ENCODE measurements around the gene SORCS1.

SORCS1 gene

GRCh38 chr10:107118866-107119265 lies 45.6 kb downstream of the SORCS1 start:
- no peak overlapping the region for H3K4me3 ChIP-seq (ENCODE audit: insufficient read depth, low read length, poor library complexity, severe bottlenecking)
- no peak overlapping the region for H2AFZ ChIP-seq (ENCODE audit: low read depth, low read length, severe bottlenecking)
- H3K27ac ChIP-seq (ENCODE audit: low read depth, low read length), result no peak overlapping the region
- H3K9me2 ChIP-seq (replicated peaks; ENCODE audit: insufficient read depth, low read length), result no peaks in the 10 kb centered on the region
- no peaks in the 10 kb centered on the region for H3K79me2 ChIP-seq (ENCODE audit: insufficient read depth, low read length)
- H3K4me2 ChIP-seq (ENCODE audit: low read depth, low read length, poor library complexity, severe bottlenecking), result no peak overlapping the region
- no peaks in the 10 kb centered on the region for H3K9me3 ChIP-seq (ENCODE audit: insufficient read depth, low read length)
- H3F3A ChIP-seq (ENCODE audit: insufficient read depth), result no peaks in the 10 kb centered on the region
- no peak for TF ChIP-seq EZH2phosphoT487 (conservative IDR thresholded peaks at IDR 0.05; ENCODE audit: low read length)
- TF ChIP-seq CTCF (IDR thresholded peaks at IDR 0.05; ENCODE audit: insufficient read depth, low read length, poor library complexity, severe bottlenecking), result no peak
- H4K20me1 ChIP-seq (ENCODE audit: low read depth, low read length), result no peaks in the 10 kb centered on the region
- H3K27me3 ChIP-seq (ENCODE audit: low read length), result no peaks in the 10 kb centered on the region
- no peaks in the 10 kb centered on the region for H3K36me3 ChIP-seq (ENCODE audit: low read length)
- H3K9ac ChIP-seq (ENCODE audit: low read length), result no peak overlapping the region

DNA sequence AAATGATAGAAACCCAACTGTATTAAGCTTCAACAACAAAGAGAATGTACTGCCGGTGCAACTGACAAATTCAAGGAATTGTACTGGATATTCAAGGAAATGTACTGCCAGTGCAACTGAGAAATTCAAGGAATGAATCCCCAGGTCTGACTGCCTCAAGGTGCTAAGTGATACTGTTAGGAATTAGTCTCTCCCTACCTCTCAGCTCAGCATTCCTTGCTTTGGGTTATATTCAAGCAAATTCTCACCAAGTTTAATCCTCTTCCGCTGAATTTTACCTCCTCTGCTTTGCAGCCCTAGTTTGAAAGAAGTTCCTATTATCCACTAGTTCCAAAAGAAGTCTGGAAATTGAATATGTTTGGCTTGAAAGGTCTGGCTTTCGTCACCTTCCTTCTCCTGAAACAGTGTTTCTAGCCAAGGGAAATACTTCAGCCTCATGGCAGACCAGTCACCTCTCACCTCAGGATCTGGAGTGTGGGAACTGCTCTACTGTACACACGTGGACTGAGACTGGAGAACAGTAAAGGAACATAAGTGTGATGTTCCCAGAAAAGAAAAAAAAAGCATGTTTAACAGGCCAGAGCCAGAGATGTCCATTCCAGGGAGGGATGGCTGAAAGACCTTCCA lies 60.4 kb downstream of the SORCS1 start:
- Histone ChIP-seq H3K36me3 (ENCODE audit: low read length) (no peaks in the 10 kb centered on the region), H3K27ac (ENCODE audit: low read depth, low read length) (no peak overlapping the region), H3F3A (ENCODE audit: insufficient read depth) (no peaks in the 10 kb centered on the region), H4K20me1 (ENCODE audit: low read depth, low read length) (no peaks in the 10 kb centered on the region), H3K4me2 (ENCODE audit: low read depth, low read length, poor library complexity, severe bottlenecking) (no peak overlapping the region), H3K9me3 (ENCODE audit: insufficient read depth, low read length) (no peaks in the 10 kb centered on the region), H2AFZ (ENCODE audit: low read depth, low read length, severe bottlenecking) (no peak overlapping the region), H3K9ac (ENCODE audit: low read length) (no peak overlapping the region), H3K9me2 (replicated peaks; ENCODE audit: insufficient read depth, low read length) (no peaks in the 10 kb centered on the region), H3K27me3 (ENCODE audit: low read length) (no peaks in the 10 kb centered on the region), H3K79me2 (ENCODE audit: insufficient read depth, low read length) (no peaks in the 10 kb centered on the region), H3K4me3 (ENCODE audit: insufficient read depth, low read length, poor library complexity, severe bottlenecking) (no peak overlapping the region)
- TF ChIP-seq EZH2phosphoT487 (conservative IDR thresholded peaks at IDR 0.05; ENCODE audit: low read length) (no peak), CTCF (IDR thresholded peaks at IDR 0.05; ENCODE audit: insufficient read depth, low read length, poor library complexity, severe bottlenecking) (no peak)

DNA sequence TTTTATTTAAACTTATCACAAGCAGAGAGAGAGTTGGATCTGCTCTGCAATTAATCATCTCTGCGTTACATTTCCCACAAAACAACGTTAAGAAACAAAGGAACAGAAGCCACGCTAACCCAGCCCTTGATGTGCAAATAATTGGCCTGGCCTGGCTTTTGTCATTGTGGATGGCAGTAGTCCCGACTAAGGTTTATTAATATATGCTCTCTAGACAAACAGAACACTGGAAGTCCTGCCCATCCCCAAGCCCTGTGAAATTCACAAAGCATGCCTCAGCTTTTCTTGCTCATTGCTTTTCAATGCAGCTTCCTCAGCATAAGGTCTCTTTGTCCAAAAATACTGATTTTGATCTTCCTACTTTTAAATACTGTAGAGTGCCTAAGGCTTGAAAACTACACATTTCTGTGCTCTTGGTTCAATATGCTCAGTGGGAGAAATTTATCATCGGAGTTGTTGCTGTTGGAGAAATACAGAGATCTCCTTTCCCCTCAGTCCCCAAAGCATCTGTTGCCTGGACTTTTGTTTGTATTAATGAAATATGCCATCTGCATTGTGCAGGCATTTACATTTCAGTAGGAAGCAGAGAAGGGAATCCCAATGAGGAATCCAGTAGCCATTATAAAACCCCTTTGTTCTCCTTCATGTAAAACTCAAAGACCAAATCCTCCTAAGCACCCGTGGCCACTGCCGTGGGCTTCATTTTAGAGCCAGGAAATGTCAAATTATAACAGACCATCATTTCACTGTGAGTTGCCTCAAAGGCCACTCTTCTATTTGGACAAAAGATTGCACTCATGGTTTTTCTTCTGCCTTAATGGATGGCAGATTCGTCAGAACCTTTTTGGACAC lies 61.1 kb downstream of the SORCS1 start:
- Histone ChIP-seq H3F3A (ENCODE audit: insufficient read depth) (no peaks in the 10 kb centered on the region), H3K9ac (ENCODE audit: low read length) (no peak overlapping the region), H2AFZ (ENCODE audit: low read depth, low read length, severe bottlenecking) (no peak overlapping the region), H3K79me2 (ENCODE audit: insufficient read depth, low read length) (no peaks in the 10 kb centered on the region), H3K9me3 (ENCODE audit: insufficient read depth, low read length) (no peaks in the 10 kb centered on the region), H3K27me3 (ENCODE audit: low read length) (no peaks in the 10 kb centered on the region), H3K4me3 (ENCODE audit: insufficient read depth, low read length, poor library complexity, severe bottlenecking) (no peak overlapping the region), H3K9me2 (replicated peaks; ENCODE audit: insufficient read depth, low read length) (no peaks in the 10 kb centered on the region), H3K36me3 (ENCODE audit: low read length) (no peaks in the 10 kb centered on the region), H3K27ac (ENCODE audit: low read depth, low read length) (no peak overlapping the region), H3K4me2 (ENCODE audit: low read depth, low read length, poor library complexity, severe bottlenecking) (no peak overlapping the region), H4K20me1 (ENCODE audit: low read depth, low read length) (no peaks in the 10 kb centered on the region)
- TF ChIP-seq EZH2phosphoT487 (conservative IDR thresholded peaks at IDR 0.05; ENCODE audit: low read length) (no peak), CTCF (IDR thresholded peaks at IDR 0.05; ENCODE audit: insufficient read depth, low read length, poor library complexity, severe bottlenecking) (no peak)
